Measurements from ENCODE around the gene MTFR1L. TPM values are rescaled to one million over a fixed set of nuclear protein-coding genes. Genes with fewer than 3 reads are reported as not detected.

MTFR1L gene
- polyA plus RNA-seq, 1 experiment: 93.7 TPM

- H3K36me3 ChIP-seq (ENCODE audit: control insufficient read depth, insufficient read depth, low read length): peaks cover 22% of the 10 kb centered on the region
- CTCF ChIA-PET: interaction anchor here (0.6 kb wide), 1 partner anchor 390 kb away, joined by 3 read pairs; no protein-coding TSS in a partner anchor
- no peaks in the 10 kb centered on the region for H3K27me3 ChIP-seq (ENCODE audit: control insufficient read depth, insufficient read depth, low read length)
- POLR2A ChIA-PET: no interaction called here
- H3K4me3 ChIP-seq (ENCODE audit: low read depth, low read length): no peak overlapping the region
- no peak for TF ChIP-seq CTCF (IDR thresholded peaks at IDR 0.05; ENCODE audit: insufficient read depth, low read depth, low read length)
- no peak for DNase-seq (ENCODE audit: low read depth)
These were observed 6.8 kb downstream of the MTFR1L start for GRCh38 chr1:25826571-25826970.

- peaks cover 23% of the 10 kb centered on the region for H3K36me3 ChIP-seq (ENCODE audit: control insufficient read depth, insufficient read depth, low read length)
- H3K4me3 ChIP-seq (ENCODE audit: low read depth, low read length): no peak overlapping the region
- TF ChIP-seq CTCF (IDR thresholded peaks at IDR 0.05; ENCODE audit: insufficient read depth, low read depth, low read length): no peak
- no peak for DNase-seq (ENCODE audit: low read depth)
- H3K27me3 ChIP-seq (ENCODE audit: control insufficient read depth, insufficient read depth, low read length): no peaks in the 10 kb centered on the region
- POLR2A ChIA-PET: no interaction called here
- CTCF ChIA-PET: no interaction called here
These were observed 8.7 kb downstream of the MTFR1L start for GRCh38 chr1:25828491-25828890.

- ChIA-PET POLR2A (no interaction called here), CTCF (no interaction called here)
- no peak overlapping the region for H3K4me3 ChIP-seq (ENCODE audit: low read depth, low read length)
- TF ChIP-seq CTCF (IDR thresholded peaks at IDR 0.05; ENCODE audit: insufficient read depth, low read depth, low read length): no peak
- no peak for DNase-seq (ENCODE audit: low read depth)
- H3K36me3 ChIP-seq (ENCODE audit: control insufficient read depth, insufficient read depth, low read length): peaks cover 25% of the 10 kb centered on the region
- no peaks in the 10 kb centered on the region for H3K27me3 ChIP-seq (ENCODE audit: control insufficient read depth, insufficient read depth, low read length)
These were observed 9.3 kb downstream of the MTFR1L start for GRCh38 chr1:25829046-25829445.

- TF ChIP-seq CTCF (IDR thresholded peaks at IDR 0.05; ENCODE audit: insufficient read depth, low read depth, low read length): no peak
- POLR2A ChIA-PET: no interaction called here
- no peak for DNase-seq (ENCODE audit: low read depth)
- H3K27me3 ChIP-seq (ENCODE audit: control insufficient read depth, insufficient read depth, low read length): no peaks in the 10 kb centered on the region
- no peak overlapping the region for H3K4me3 ChIP-seq (ENCODE audit: low read depth, low read length)
- peaks cover 18% of the 10 kb centered on the region for H3K36me3 ChIP-seq (ENCODE audit: control insufficient read depth, insufficient read depth, low read length)
- CTCF ChIA-PET: interaction anchor here (0.6 to 1.4 kb wide), 6 partner anchors 9 to 608 kb away, joined by 3 to 4 read pairs (median 3); partner anchors contain the start of gene PAFAH2
These were observed 11.9 kb downstream of the MTFR1L start for GRCh38 chr1:25831569-25832196.

- POLR2A ChIA-PET: no interaction called here
- Histone ChIP-seq H3K27me3 (ENCODE audit: control insufficient read depth, insufficient read depth, low read length) (no peaks in the 10 kb centered on the region), H3K4me3 (ENCODE audit: low read depth, low read length) (no peak overlapping the region), H3K36me3 (ENCODE audit: control insufficient read depth, insufficient read depth, low read length) (peaks cover 15% of the 10 kb centered on the region)
- DNase-seq (ENCODE audit: low read depth): no peak
- no peak for TF ChIP-seq CTCF (IDR thresholded peaks at IDR 0.05; ENCODE audit: insufficient read depth, low read depth, low read length)
- CTCF ChIA-PET: interaction anchor here (0.6 to 1.4 kb wide), 4 partner anchors 12 to 165 kb away, joined by 3 to 4 read pairs (median 4); partner anchors contain the start of gene PAFAH2
These were observed 12.7 kb downstream of the MTFR1L start for GRCh38 chr1:25832336-25833037.

All from BJ (cell line).